Measurements from ENCODE around the gene OR5B3. TPM values are rescaled to one million over a fixed set of nuclear protein-coding genes. Genes with fewer than 3 reads are reported as not detected.

Gene OR5B3
- not detected for total RNA-seq
- not detected for polyA plus RNA-seq
- long read RNA-seq, donor 1, result 0 reads
- long read RNA-seq, donor 2, result 0 reads
- long read RNA-seq, donor 3, result 0 reads
- long read RNA-seq, donor 4, result 0 reads
- long read RNA-seq, donor 5, result 0 reads
- long read RNA-seq, donor 6, result 0 reads
- long read RNA-seq, donor 7, result 0 reads
- long read RNA-seq, donor 8, result 0 reads
- long read RNA-seq, donor 9, result 0 reads
- long read RNA-seq, donor 10, result 0 reads

DNA sequence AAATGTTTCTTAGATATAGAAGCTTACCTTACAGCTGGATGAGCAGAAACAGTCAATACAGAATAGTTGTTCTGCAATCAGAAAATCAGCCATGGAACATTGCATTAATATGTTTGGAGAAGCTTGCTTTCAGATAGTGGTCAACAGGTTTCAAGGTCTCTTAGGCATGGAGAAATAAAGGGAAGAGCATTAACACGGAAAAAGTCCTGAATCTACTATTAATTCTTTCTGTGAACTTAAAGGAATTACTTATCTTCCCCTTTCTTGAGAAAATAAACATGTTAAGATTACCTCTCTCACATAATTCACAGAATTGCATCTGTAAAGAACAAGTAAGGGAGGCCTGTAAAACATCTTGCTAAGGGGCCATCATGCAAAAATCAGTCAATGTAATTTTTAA, at the start of gene OR5B3:
TSS of gene OR5B3 (minus strand) at position 101 of the 400 bp plus-strand sequence. CDS start 3,465 bp downstream, outside the sequence.
- no peak for TF ChIP-seq POLR2A (IDR thresholded peaks at IDR 0.05)
- Histone ChIP-seq H3K27ac (no peak within 1 kb of the TSS), H3K4me3 (no peak within 1 kb of the TSS), H3K36me3 (replicated peaks in 1 of 2) (no peaks in the 10 kb centered on the region), H3K27me3 (no peaks in the 10 kb centered on the region), H3K4me1 (replicated peaks in 1 of 2) (no peaks in the 10 kb centered on the region), H3K9me3 (replicated peaks in 1 of 3) (no peaks in the 10 kb centered on the region)
- no peak for DNase-seq
- 46 to 55% (median 52%) methylated on average over 1 of the region's 1 CpG for WGBS, 4 donors
- intact Hi-C loops (cut with DNase I), result no loop called here

GRCh38 chr11:58451585-58451984, 44.9 kb upstream of the OR5B3 start:
- no peaks in the 10 kb centered on the region for H3K4me1 ChIP-seq (replicated peaks in 1 of 2)
- H3K27ac ChIP-seq, result no peak overlapping the region
- TF ChIP-seq CTCF (IDR thresholded peaks at IDR 0.05) (no peak), POLR2A (IDR thresholded peaks at IDR 0.05) (no peak)
- H3K36me3 ChIP-seq (replicated peaks in 1 of 2), result no peaks in the 10 kb centered on the region
- 45 to 59% (median 46%) methylated on average over 3 of the region's 3 CpGs for WGBS, 4 donors
- no peak overlapping the region for H3K4me3 ChIP-seq
- intact Hi-C loops (cut with DNase I), result no loop called here
- no peak for DNase-seq
- H3K9me3 ChIP-seq (replicated peaks in 1 of 3), result no peaks in the 10 kb centered on the region
- no peaks in the 10 kb centered on the region for H3K27me3 ChIP-seq

- Histone ChIP-seq H3K27me3 (no peaks in the 10 kb centered on the region), H3K36me3 (replicated peaks in 1 of 2) (no peaks in the 10 kb centered on the region), H3K4me3 (no peak overlapping the region), H3K27ac (no peak overlapping the region), H3K4me1 (replicated peaks in 1 of 2) (no peaks in the 10 kb centered on the region), H3K9me3 (replicated peaks in 1 of 3) (no peaks in the 10 kb centered on the region)
- no peak for DNase-seq
- intact Hi-C loops (cut with DNase I), result no loop called here
- TF ChIP-seq POLR2A (IDR thresholded peaks at IDR 0.05) (no peak), CTCF (IDR thresholded peaks at IDR 0.05) (no peak)
- 80 to 90% (median 83%) methylated on average over 5 to 6 of the region's 6 CpGs for WGBS, 4 donors
Measured at GRCh38 chr11:58446294-58446693, 39.6 kb upstream of the OR5B3 start.

GRCh38 chr11:58444300-58444699, 37.6 kb upstream of the OR5B3 start:
- no peaks in the 10 kb centered on the region for H3K36me3 ChIP-seq (replicated peaks in 1 of 2)
- intact Hi-C loops (cut with DNase I), result no loop called here
- H3K4me3 ChIP-seq, result no peak overlapping the region
- WGBS, 4 donors, result 82 to 100% (median 95%) methylated on average over 1 to 2 of the region's 2 CpGs
- no peaks in the 10 kb centered on the region for H3K9me3 ChIP-seq (replicated peaks in 1 of 3)
- H3K4me1 ChIP-seq (replicated peaks in 1 of 2), result no peaks in the 10 kb centered on the region
- H3K27me3 ChIP-seq, result no peaks in the 10 kb centered on the region
- TF ChIP-seq CTCF (IDR thresholded peaks at IDR 0.05) (no peak), POLR2A (IDR thresholded peaks at IDR 0.05) (no peak)
- no peak for DNase-seq
- H3K27ac ChIP-seq, result no peak overlapping the region

DNA sequence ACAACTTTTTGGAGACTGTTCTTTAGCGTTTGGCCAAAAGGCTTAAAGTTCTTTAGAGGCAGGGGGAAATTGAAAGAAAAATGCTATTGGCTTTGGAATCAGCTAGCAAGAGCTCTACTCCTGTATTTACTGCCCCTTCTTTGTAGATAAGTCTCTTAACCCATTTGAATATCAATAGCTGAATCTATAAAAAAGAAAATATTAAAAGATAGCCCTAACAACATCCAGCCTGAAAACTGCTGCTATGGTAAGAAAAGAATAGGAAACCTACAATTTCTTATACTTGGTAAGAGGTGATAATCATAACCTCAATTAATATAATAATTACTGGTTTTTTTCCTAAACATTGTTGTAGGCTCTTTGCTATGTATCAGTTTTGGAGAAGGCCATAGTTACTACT, 35.5 kb upstream of the OR5B3 start, which contains the start of gene OR5B12:
TSS of gene OR5B12 (minus strand) at position 101 of the 400 bp plus-strand sequence. CDS start 2,085 bp downstream, outside the sequence.
- H3K27ac ChIP-seq, result no peak within 1 kb of the TSS
- TF ChIP-seq POLR2A (IDR thresholded peaks at IDR 0.05), result no peak
- no peak for DNase-seq
- H3K9me3 ChIP-seq (replicated peaks in 1 of 3), result no peaks in the 10 kb centered on the region
- H3K4me3 ChIP-seq, result no peak within 1 kb of the TSS
- no peaks in the 10 kb centered on the region for H3K27me3 ChIP-seq
- no peaks in the 10 kb centered on the region for H3K4me1 ChIP-seq (replicated peaks in 1 of 2)
- intact Hi-C loops (cut with DNase I), result no loop called here
- 54 to 81% (median 73%) methylated on average over 1 of the region's 1 CpG for WGBS, 4 donors
- H3K36me3 ChIP-seq (replicated peaks in 1 of 2), result no peaks in the 10 kb centered on the region

Data from adrenal gland (tissue), 19 donors.